ENCODE results near the gene SPAG8.

SPAG8 gene, protein sequence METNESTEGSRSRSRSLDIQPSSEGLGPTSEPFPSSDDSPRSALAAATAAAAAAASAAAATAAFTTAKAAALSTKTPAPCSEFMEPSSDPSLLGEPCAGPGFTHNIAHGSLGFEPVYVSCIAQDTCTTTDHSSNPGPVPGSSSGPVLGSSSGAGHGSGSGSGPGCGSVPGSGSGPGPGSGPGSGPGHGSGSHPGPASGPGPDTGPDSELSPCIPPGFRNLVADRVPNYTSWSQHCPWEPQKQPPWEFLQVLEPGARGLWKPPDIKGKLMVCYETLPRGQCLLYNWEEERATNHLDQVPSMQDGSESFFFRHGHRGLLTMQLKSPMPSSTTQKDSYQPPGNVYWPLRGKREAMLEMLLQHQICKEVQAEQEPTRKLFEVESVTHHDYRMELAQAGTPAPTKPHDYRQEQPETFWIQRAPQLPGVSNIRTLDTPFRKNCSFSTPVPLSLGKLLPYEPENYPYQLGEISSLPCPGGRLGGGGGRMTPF

DNA sequence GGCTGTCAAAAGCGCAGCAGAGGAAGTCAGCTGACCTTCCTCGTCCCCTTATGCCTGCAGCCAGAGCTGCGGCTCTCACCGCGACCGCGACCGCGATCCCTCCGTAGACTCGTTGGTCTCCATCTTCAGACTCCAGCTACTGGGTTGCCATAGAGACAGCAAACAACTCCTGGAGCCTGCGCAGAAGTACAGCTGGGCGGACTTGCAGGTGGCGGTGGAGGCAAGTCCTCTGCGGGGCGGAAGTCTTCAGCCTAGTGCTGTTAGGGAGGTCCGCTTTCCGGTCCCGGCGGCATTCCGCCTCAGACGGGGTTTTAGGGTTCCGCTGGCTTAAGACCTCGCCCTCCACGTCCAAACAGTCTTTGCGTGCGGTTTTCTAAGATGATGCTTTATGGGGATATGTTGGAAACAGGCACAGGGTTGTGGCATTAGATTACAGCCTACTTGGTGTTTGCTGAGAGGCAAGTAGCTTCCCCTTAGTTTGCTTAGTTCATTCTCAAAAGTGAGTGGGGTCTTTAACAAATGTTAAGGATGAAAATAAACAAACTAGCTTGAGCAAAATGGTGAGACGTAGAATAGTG, at the start of gene SPAG8:
Gene SPAG8 (minus strand): TSS at position 238 of the 578 bp plus-strand sequence. CDS start 115 bp downstream, at position 123.
- peak; percentile 92 for DNase-seq (ENCODE audit: low spot score)

DNA sequence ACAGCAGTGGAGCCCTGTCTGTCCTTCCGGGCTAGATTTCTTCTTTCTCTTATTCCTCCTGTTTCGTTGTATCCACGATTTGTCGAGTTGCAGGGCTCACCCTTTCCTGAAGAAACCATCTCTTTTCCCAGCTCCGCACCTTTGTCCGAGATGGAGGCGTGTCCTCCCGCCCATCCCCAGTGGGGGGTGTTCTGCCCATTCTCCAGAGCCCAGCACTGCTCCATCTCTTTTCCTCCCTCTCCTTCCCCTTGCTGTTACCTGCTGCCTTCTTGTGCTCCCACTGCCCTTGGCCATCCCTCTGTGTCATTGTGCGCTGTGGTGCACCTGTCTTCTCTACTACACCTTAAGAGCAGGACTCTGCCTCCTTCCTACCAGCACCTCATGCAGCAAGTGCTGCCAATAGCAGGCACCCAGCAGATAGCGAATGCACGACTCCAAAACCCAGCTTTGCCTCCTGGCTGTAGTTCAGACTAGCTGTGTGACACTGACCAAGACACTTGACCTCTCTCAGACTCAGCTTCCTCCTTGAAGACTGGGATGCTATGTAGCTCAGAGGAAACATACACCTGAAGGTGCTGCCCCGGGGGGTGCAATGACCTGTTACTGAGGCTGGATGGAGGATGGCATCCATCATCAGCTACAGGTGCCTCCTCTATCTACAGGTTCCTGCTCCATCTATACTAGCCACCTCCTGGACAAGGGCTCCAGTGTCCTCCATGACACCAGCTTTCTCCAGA, 49.3 kb upstream of the SPAG8 start:
- DNase-seq (ENCODE audit: low spot score) = no peak

DNA sequence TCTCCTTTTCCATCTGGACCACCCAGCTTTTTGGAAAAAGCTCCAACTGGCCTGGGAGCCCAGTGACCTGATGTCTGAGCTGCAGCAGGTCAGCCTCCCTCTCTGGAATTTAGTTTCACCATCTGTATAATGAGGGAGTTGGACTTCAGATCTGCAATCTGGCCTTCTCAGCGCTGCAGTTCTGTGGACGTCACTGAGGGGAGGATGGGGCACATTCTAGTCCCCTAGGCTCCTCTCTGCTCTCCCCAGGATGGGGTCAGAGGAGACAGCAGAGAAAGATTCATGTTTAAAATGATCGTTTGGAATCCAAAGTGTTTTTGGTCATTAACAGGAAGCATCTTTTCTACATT, 47.9 kb upstream of the SPAG8 start:
- DNase-seq (ENCODE audit: low spot score) = no peak

DNA sequence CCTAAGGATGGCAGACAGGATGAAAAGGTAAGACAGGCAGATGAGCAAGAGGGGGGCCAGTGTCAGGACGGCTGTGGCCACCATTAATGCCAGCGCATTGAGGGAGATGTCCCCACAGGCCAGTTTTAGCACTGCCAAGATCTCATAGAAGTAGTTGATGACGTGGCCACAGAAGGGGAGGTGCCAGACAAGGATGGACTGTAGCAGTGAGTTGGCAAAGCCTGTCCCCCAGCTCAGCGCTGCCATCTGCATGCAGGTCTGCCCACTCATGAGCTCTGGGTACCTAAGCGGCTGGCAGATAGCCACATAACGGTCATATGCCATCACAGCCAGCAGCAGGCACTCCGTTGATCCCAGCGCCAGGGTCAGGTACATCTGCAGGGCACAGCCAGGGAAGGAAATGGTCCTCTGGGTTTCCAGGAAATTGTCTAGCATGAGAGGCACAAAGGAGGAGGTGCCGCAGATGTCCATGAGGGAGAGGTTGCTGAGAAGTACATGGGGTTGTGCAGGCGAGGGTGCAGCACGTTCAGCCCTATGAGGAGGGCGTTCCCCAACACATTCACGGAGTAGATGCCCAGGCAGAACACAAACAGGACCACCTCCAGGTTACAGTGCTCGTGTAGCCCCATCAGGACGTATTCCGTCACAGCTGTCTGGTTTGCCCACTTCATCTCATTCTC, 47.4 kb upstream of the SPAG8 start:
- DNase-seq (ENCODE audit: low spot score) = peak; percentile 32

DNA sequence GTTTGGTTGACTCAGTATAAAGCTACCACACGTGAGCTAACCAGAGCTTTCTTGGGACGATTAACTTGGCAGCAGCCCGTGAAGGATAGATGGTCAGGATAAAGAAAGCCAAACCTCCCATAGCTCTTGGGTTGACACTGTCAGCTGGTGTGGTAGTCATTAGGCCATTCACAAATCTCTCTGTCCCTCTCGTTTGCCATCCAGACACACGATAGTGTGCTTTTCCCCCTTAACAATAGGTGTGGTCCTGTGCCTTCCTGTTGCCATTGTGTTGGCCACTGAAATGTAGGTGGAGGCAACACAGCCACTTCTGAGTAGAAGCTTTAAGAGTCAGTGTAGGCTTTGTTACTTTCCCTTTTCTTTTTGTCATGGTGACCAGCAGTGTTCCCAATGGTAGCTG, 46.4 kb upstream of the SPAG8 start:
- DNase-seq (ENCODE audit: low spot score) = no peak

DNA sequence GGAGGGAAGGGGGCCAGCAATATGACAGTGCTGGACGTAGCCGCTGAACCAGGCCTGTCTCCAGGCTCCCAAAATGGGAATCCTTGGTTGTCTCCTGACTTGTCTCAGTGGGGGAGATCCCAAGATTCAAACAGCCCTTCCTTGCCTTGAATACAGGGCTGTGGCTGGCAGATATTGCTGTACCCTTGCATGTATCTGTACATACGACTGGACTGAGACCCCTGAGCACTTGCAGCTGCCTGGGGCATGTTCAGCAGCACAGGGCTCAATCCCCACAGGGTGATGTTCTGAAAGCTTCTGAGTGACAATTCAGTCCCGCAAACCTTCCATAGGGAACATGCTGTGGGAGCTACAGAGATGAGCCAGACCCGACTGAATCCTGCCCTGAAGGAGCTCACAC, 44.8 kb upstream of the SPAG8 start:
- no peak for DNase-seq (ENCODE audit: low spot score)

DNA sequence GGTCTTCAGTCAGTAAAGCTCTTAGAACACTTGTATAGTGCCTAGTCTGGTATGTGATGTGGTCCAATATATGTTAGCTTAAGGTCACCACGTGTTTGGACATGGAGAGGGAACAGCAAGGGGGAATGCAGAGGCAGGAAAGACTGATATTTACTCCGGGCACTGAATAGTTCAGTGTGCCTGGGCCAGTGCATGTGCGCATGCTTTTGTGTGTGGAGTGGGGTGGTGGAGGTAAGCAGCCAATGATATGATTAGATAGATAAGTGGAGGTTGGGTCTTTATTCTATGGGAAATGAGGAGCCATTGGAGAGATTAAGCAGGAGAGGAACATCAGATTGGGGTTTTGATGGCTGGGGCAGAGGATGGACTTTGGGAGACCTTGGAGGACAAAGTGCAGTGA, 44.1 kb upstream of the SPAG8 start:
- DNase-seq (ENCODE audit: low spot score) = no peak

DNA sequence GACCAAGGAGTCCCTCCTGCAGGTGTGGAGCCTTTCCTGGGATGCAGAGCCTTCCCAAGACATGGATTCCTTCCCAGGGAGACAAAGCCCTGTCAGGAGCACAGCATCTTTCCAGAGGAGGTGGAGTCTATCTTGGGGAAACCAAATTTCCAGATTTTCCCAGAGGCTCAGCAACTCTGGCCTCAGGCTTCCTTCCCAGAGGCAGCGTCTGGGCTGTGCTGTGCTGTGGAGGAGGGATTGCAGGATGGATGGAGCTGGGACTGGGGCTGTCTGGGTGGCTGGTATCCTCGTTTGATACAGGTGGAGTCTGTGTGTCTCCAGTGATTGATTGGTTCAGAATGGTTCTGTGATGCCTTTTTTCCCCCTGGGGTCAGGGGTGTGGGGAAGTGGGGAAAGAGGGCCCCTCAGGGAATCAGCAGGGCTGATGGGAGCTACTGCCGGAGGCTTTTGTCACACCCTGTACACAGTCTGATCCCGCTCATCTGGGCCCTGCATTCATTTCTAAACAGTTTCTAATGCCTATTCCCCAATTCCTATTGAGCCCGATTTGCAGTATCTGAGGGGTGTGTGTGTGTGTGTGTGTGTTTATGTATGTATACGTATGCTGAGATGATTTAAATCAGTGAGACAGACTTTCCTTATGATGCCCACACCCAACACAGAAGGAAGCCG, 42.2 kb upstream of the SPAG8 start:
- no peak for DNase-seq (ENCODE audit: low spot score)

DNA sequence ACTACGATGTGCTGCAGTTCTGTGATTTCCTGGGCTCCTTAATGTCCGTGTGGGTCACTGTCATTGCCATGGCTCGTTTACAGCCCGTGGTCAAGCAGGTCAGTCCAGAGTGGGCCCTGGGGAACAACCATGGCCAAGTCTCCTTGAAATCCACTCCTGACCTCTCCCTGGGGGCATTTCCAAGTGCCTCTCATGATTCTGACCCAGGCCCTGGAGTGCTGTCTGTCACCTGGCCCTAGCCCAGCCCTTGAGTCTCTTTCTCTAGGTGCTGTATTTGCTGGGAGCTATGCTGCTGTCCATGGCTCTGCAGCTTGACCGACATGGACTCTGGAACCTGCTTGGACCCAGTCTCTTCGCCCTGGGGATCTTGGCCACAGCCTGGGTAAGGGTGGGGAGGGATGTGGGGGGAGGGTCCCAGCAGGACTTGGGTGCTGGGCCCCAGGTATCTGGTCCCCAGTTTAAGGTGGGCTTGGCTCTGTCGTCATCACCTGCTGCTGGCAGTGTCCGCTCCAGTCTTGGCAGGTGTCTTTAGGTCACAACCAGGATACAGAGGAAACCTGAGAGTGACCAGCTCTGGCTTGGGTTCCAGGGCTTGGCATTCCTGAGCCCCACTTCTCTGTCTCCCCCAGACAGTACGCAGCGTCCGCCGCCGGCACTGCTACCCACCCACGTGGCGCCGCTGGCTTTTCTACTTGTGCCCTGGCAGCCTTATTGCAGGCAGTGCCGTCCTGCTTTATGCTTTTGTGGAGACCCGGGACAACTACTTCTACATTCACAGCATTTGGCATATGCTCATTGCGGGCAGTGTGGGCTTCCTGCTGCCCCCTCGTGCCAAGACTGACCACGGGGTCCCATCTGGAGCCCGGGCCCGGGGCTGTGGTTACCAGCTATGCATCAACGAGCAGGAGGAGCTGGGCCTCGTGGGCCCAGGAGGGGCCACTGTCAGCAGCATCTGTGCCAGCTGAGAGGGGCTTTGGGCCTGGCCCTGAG, 41.1 kb upstream of the SPAG8 start:
- DNase-seq (ENCODE audit: low spot score) = no peak

DNA sequence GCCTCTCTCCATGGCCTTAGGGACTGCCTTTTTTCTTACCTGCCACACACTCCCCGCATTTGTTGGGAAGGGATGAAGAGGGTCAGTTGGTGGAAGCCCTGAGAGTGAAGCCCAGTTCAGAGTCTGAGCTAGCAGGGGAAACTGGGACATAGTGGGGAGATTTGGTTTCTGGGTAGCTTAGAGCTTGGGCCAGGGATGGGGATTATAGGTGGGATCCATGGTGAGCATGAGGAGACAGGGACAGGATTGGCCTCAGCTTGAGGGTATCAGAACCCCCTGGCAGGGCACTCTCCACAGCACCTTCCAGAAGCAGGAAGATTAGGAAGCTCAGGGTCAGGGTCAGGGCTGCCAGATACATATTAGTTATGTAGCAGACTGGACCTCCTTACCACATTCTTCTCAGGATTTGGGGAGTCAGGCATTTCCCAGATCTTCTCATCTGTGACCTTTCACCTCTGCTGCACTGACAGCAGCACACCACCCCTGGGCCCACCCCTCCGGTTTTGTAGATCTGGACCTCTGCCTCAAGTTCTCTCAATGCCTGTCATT, 40.3 kb upstream of the SPAG8 start:
- no peak for DNase-seq (ENCODE audit: low spot score)

DNA sequence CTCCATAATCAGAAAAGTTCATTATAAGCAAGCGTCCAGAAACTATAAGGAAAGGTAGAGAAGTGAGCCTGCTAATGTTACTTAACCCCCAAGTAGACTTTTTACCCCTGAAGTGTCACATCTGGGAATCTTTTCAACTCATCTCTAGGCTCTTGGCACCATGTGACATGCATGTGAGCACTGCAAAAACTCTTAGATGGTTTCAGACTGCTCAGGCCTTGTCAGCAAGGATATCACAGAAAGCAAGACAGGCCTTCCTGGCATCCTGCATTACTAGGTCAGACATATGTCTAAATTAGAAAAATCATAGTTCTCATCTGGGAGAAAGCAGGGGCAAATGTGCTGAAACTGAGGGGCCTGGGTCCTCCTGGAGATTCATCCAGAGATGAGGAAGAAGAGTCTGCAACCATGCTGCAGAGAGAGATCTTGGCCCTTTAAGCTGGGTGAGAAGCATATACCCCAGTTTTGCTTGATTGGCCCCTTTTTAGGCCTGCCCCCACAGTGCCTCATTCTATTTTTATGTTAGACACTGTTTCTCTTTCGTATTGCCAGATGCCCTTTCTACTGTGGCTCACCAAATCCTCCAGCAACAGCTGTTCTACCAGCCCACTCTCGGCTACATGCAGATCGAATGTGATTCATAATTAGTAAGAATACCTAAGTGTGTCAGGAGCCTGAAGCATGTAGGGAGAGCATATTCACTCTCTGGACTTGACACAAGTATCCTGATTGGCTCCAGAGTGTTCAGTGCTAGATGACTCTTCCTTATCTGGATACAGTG, 35.9 kb upstream of the SPAG8 start:
- DNase-seq (ENCODE audit: low spot score) = no peak

DNA sequence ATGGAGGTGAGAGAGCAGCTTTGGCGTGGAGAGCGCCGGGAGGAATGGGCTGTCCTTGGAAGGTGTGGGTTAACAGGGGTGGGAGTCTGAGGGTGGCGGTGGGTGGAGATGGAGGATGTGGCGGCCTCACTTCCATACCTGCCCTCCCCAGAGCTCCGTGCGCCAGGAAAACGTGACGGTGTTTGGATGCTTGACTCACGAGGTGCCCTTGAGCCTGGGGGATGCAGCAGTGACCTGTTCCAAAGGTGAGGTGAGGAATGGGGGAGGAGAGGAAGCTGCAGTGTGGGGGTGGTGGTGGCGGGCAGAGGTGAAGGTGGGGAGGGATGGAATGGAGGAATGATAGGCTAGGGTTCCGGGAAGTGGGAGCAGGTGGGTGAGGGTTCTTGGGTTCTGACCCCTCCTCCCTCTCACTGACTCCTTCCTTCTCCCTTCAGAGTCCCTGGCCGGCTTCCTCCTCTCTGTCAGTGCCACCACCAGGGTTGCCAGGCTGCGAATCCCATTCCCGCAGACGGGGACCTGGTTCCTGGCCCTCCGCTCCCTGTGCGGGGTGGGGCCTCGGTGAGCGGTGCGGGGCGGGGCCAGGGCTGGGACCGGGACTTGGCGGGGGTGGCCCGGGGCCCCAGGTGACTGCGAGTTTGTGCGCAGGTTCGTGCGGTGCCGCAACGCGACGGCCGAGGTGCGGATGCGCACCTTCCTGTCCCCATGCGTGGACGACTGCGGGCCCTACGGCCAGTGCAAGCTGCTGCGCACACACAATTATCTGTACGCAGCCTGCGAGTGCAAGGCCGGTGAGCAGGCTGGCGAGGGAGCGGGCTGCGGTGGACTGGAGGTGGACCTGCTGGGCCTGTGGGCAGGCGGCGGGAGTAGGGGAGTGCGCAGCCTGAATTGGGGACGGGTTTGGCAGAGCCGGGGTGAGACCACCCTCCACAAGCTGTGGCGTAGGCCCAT, 34.0 kb upstream of the SPAG8 start:
- DNase-seq (ENCODE audit: low spot score) = no peak

DNA sequence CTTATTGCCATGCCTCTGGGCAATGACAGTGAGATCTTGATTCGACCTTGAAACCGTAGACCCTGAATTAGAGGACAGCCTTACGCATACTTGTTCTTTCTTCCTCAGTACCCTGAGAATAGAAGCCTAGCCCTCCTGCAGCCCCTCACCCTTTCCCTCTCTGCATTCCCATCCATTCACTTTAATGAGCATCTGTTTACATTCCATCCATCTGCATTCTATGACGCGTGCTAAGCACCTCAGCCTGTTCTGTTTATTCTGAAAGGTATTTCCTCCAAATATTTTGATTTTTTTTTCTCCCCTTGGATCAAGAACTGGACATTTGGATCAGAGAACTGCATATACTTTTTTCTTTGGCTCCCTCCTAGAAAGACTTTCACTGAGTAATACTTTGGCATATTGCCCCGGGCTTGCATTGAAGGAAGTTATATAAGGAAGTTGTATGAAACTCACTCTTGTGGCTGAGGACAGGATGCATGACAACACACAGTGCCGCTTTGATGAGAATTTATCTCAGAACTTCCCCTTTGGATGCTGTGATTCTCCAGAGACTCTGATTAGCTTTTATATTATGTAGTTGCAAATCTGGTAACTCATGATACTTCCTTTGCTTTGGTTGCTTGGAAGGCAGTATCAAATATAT, 32.7 kb upstream of the SPAG8 start:
- DNase-seq (ENCODE audit: low spot score) = no peak

DNA sequence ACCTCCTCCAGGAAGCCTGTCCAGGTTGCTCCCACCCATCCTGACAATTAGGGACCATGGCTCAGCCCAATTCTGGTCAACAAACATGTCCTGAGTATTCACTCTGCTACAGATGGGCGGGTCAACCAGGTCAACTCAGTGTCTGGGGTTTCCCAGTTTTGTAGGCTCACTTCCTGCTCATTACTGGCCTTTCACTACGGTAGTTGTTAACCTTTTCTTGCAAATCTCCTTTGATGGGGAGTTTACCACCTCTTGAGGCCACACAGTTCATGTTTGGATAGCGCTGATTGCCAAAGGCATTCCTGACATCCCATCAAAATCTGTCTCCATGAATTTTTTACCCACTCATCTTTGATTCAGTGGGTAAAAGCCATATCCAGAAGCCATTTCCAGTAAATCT, 30.7 kb upstream of the SPAG8 start:
- DNase-seq (ENCODE audit: low spot score) = no peak

DNA sequence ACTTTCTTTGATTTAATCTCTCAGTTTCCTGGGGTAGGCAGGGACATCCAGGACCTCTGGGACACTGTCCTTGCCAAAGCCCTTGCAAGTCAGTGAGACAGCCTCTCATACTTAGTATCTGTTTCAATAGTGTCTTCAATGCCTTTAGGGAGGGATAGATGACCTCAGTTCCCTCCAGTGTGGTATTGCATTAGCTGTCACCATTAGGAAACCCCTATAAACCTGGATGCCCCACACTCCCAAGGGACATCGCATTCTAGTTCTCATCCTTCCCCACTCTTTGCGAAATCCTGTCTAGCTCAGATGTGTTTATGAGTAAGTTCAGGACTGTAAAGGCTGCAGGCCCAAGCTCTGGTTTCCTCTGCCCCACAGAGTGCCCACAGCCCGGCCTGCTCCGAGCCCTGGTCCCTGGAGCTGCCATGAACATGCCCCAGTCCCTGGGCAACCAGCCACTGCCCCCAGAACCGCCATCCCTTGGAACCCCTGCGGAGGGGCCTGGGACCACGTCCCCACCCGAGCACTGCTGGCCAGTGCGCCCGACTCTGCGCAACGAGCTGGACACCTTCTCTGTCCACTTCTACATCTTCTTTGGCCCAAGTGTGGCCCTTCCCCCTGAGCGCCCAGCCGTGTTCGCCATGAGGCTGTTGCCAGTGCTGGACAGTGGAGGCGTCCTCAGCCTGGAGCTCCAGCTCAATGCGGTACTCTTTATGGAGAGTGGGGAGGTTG, 30.1 kb upstream of the SPAG8 start:
- DNase-seq (ENCODE audit: low spot score) = no peak

DNA sequence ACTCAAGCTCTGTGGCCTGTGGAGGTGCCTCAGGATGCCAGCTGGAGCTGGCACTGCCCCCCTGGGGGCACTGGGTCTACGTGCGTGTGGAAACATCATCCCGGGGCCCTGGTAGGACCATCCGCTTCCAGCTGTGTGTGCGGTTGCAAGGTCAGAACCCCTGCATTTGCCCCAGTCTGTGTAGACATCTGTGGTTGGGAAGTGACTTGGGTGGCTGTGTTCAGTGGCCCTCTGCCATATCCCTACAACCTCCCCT, 29.5 kb upstream of the SPAG8 start:
- no peak for DNase-seq (ENCODE audit: low spot score)

DNA sequence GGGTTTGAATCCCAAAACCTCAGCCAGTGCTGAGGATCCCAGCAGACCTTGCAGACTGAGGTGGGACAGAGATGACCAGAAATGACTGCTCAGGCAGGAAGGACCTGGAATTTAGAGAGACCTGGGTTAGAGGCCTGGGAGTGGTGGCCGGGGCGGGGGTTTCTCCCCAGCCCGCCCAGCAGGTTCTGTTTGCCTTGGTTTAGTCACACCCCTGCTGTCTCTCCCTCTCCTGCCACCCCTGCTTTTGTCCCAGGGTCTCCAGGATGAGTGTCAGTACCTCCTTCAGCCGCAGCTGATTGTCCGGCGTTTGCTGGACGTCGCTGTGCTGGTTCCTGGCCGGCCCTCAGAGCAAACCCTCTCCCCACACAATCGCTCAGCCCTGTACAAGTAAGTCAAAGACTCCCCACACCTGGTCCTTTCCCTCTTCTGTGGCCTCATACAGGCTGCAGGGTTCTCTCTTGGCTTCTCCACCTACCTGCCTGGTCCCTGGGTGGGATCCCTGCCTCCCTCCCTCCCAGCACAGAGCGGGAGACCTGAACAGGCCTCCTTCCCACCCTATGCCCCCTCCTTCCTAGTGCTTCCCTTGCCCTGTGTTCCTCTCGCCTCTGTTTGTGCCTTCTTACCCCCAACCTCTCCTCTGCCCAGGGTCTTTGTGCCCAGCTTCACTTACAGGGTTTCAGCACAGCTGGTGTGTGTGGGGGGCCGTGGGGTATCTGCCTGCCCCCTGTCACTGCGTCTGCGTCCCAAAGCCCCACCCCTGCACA, 29.0 kb upstream of the SPAG8 start:
- no peak for DNase-seq (ENCODE audit: low spot score)

Measured in hematopoietic multipotent progenitor cell treated with erythropoietin and hydrocortisone succinate and interleukin-3 and kit ligand, for 15 days (in vitro differentiated cells).